ENCODE measurements around the gene PANX1.
"Not testable (repeated sequence)": the region's sequence is repeated elsewhere in the genome, so short reads cannot be mapped to it uniquely, and the experiment has no call there.

Gene PANX1, protein sequence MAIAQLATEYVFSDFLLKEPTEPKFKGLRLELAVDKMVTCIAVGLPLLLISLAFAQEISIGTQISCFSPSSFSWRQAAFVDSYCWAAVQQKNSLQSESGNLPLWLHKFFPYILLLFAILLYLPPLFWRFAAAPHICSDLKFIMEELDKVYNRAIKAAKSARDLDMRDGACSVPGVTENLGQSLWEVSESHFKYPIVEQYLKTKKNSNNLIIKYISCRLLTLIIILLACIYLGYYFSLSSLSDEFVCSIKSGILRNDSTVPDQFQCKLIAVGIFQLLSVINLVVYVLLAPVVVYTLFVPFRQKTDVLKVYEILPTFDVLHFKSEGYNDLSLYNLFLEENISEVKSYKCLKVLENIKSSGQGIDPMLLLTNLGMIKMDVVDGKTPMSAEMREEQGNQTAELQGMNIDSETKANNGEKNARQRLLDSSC

DNA sequence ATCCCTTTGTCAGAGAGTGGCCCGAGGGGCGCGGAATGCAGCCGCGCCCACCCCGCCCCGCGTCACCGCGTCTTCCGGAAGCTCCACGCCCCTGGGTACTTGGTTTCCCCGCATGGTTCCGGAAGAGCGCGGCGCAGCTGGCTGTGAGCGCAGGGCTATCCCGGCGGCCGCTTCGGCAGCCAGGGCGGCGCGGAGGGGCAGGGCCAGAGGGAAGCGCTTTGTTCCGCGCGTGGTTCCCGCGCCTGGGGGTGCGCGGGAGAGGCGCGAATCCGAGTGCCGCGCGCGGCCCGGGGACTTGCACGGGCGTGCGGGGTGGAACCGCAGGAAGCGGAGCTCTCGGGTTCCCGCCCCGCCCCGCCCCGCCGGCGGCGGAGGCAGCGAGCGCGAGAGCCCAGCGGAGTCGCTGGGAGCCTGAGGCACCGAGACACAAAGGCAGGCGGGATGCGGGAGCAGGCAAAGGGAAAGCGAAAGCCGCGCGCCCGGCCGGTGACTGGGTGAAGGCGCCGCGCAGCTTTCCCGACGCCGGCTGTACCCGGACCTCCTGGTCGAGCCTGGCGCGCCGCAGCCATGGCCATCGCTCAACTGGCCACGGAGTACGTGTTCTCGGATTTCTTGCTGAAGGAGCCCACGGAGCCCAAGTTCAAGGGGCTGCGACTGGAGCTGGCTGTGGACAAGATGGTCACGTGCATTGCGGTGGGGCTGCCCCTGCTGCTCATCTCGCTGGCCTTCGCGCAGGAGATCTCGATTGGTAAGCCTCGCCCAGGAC is at the start of gene PANX1:
PANX1 (plus strand) TSS at position 96 of the 766 bp plus-strand sequence; CDS start at position 568, 472 bp downstream.
- peak; percentile 96 to 97 for DNase-seq

DNA sequence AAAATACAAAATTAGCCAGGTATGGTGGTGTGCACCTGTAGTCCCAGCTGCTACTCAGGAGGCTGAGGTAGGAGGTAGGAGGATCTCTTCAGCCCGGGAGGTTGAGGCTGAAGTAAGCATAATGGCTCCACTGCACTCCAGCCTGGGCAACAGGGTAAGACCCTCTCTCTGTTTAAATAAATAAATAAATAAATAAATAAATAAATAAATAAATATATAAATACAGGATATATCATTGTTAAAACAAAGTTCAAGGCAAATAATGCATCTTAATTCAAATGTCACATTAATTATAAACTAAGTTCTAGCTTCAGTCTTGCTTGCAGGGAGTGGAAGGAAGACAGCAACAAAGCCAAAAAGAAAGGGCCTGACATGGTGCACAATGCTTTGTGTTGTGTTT is 44.5 kb upstream of the PANX1 start:
- DNase-seq = no peak

DNA sequence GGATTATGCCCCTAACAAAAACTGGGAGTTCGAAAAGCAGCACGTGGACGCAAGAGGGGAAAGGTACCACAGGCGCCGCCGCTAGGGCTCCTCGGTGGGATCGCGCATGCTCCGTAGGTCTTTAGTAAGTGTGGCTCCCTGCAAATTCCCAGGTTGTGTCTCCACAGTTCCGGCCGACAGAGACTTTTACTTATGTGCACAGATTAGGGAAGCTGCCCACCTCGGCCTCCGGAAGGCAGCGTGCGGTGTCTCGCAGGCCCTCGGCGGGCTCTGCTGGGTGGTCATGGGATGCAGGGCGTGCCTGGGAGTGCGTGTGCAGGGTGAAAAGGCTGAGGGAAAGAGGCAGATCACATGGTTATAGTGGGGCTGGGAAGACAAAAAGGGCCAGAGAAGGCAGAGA is 39.7 kb upstream of the PANX1 start:
- no peak for DNase-seq

DNA sequence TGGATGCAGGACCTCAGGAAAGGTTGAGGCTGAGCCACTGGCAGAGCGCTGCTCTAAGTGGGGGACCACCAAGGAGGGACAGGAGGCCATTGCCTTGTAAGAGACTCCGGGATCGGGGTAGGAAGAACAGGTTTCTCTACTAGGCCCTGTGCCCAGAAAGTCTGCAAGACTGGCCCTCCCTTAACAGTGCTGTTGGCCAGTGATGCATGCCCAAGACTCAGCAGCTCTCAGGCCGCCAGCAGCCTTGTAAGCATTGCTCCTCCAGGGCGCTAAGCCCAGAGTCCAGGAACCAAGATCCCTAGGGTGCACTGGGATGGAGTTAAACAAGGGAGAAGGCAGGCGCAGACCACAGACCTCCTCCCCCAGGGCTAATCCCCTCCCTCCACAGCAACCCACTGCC is 39.3 kb upstream of the PANX1 start:
- DNase-seq = no peak

DNA sequence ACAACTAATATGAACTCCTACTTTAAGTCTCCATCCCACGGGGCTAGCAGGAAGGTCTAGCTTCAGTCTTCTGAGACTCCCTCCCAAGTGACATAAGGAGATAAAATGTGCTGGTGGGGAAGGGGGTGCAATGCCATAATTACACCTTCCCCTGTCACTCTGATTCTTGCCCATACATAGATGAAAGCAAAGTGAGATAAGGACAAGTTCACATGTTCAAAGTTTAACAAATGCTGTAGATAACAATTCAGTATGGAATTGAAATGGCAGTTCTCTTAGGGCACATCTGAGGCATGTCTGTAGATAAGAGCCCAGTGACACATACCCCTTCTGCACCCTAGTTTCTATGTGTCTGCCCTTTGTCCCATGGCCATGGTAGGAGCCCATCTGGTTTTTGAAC is 38.2 kb upstream of the PANX1 start:
- no peak for DNase-seq

DNA sequence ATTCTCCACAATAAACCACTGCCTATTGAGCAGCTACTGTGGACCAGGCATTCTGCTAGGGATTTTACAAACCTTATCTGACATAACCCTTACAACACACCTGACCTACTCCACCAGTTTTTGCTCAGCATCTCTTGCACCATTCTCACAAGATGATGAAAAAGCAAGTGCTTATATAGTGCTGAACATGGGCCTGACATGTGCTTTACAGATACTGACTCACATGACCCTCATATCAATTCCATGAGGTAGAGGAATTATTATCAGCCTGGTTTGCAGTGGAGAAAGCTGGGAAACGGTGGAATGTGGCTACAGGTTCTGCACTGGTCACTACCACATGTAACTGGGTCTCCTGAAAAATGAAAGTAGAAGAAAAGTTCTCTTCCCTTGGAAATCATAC is 37.5 kb upstream of the PANX1 start:
- no peak for DNase-seq

DNA sequence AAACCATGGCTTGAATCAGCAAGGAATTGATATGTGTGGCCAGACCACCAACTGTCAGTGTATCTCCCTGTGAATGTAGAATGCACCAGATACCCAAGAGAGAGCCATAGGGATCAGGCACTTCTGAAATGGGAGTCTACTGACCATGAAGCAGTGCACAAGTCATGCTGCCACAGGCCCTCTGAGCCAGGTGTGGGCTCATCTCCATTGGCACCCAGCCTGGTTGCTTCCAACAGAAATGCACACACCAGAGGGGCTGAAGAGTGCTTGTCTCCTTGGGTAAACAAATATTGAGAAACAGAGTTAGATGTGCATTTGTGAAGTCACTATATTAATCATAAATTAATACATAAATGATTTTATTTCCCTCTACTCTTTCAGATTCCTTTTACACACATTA is 28.4 kb upstream of the PANX1 start:
- DNase-seq = no peak

DNA sequence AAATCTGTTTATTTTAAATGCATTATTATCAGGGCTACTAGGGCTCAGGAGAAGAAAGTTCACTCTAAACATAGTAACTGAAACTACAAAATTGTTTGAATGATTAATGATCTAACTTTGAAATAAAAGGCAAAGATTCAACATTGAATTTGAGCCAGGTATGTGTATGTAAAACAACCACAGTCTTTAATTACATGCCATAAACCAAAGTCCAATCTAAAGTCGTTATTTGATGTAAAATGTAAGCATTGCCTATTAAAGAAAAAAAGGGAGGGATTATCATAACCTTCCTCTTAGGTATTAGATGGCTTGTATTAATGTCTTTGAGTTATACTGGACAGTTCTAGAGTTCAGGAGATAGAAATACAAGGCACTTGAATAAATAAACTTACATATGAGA is 25.2 kb upstream of the PANX1 start:
- no peak for DNase-seq

DNA sequence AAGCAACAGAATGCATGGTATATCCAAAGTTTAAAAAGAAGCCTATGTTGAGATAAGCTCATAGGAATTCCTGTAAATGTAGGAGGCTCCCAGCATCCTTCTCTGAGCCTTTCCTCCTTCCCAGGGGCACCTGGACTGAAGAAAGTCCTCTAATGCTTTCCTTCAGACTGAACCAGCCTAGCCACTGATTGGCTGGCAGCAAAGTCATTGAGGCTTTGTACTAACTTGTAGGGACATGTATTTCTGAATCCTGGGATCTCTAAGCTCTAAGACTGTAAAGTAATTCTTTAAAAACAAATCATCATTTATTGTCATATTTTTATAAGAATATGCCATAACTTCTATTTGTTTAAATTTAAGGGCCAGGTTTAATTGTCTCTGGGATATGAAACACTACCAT is 23.9 kb upstream of the PANX1 start:
- no peak for DNase-seq

DNA sequence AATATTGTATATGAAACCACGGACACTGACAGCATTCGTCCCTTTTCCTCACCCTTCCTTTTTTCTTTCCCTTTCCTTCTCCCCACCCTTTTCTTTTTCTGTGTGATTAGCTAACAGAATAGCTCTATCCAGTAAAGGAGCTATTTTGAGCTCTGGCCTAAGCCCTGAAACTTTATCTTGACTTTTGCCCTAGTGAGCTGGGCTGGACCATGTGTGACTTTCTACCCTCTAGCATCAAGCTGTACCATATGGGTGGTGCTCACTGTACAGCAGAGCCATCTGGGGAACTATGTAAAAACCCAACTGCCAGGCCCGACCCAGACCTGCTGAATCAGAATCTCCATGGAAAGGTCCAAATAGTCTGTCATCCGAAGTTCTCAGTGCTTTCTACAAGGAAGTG is 21.9 kb upstream of the PANX1 start:
- DNase-seq = no peak

DNA sequence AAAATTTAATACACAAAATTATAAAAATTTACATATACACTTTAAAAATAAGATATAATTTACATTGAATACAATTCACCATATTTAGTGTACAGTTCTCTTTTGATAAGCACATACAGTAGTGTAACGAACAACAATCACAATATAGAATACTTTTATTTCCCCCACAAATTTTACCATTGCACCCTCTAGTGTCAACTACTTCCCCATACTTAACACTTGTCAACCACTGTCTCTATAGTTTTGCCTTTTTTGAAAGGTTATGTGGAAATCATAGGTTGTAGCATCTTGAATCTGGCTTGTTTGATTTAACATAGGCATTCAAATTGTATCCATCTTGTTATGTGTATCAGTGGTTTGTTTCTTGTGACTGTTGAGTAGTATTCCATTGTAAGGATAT is 21.3 kb upstream of the PANX1 start:
- DNase-seq = peak in 1 of 2 experiments; percentile 38

DNA sequence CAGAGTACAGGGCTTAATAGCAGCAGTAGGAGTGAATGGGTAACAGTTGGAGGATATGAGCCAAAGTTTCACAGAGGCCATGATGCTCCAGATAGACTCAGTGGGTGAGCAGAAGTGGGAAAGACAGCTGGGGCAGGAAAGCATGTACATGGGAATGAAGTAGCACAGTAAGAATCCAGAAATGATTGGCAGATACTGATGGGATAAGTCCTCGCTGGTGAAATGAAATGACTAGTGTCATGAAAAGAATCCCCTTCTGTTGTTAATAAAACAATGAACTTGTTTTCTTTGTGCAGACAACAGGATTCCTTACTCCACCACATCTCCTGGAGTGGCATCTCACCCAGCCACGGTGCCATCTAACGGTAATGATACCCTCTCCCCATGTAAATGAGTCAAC is 17.4 kb upstream of the PANX1 start:
- no peak for DNase-seq

DNA sequence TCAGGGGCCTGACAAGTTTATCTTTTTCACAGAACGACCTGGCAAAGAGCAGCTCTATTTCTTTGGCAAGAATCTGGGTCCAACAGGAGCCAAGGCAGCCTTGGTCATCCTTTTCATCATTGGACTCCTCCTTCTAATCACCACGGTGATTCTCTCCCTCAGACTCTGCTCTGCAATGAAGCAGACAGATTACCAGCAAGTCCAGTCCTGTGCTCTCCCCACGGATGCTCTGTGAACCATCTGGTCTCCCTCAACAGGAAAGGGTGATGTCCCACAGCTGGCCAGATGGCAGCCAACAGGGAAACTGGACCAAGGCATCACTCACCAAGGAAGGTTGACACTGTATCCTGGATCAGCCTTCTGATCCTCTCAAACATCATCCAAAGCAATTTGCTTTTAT is 17.0 kb upstream of the PANX1 start:
- no peak for DNase-seq

DNA sequence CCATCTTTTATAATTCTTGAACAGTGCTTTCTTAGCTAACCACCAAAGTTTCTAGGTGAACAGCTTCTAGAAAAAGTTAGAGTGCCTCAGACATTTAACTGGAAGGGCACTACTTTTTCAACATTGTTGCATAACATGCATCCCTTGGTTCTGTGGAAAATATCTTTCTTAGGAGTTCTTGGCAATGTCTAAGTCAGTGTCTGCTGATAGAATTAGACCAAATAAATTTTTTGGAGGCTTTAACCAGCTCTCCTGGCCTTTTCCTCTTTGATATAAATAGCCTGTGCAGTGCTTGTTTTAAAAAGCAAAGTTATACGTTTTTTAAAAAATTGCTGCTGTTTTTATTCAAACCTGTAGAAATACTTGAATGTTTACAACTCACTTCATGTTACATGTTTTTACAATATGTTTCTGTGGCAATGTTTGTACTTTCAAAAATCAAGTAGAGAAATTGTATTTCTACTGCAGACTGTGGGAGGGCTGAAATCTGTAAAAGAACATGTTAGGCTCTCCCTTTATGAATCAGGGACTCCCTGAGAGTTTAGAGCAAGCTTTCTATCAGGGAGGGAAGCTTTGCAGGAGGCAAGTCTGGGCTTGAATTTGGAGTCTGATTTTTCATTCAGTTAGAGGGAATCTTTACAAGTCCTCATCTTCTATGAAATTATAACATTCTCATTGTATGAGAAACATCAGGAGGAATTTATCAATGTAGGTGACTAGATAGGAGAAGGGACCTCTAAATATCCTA is 16.3 kb upstream of the PANX1 start:
- DNase-seq = no peak

DNA sequence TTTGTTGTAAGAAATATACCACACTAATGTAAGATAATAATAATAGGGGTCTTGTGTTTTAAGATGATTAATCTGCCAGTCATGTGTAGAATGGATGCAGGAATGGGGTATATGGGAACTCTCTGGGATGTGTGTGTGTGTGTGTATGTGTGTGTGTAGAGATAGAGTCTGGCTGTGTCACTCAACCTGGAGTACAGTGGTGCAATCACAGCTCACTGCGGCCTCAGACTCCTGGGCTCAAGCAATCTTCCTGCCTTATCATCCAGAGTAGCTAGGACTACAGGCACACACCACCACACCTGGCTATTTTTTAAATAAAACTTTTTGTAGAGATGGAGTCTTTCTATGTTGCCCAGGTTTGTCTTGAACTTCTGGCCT is 11.5 kb upstream of the PANX1 start:
- no peak for DNase-seq

DNA sequence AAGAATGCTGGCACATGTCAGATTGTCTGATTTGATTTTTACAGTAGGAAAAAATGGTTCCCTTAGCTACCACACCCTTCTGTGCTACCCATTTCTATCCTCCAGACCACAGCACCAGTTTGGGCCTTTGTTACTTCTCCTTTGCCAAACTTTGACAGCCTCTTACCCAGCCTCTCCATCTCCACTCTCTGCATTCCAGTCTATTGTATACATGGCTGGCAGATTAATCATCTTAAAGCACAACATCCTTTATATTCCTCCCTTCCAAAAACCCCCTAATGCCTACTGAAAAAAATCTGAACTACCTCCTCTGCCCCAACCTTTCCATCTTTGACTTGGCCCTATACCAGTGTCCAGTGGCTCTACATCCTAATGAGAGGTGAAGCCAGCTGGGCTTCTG is 10.8 kb upstream of the PANX1 start:
- no peak for DNase-seq

DNA sequence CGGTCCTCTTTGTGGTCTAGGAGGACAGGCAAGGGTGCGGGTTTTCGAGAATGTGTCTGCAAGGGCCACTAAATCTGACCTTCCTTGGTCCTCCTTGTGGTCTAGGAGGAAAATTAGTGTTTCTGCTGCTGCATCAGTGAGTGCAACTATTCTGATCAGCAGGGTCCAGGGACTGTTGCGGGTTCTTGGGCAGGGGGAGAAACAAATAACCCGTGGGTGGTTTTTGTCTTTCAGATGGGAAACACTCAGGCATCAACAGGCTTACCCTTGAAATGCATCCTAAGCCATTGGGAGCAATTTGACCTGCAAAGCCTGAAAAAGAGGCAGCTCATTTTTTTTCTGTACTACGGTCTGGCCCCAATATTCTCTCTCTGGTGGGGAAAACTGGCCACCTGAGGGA is 9.0 kb upstream of the PANX1 start:
- not testable (repeated sequence) for DNase-seq

DNA sequence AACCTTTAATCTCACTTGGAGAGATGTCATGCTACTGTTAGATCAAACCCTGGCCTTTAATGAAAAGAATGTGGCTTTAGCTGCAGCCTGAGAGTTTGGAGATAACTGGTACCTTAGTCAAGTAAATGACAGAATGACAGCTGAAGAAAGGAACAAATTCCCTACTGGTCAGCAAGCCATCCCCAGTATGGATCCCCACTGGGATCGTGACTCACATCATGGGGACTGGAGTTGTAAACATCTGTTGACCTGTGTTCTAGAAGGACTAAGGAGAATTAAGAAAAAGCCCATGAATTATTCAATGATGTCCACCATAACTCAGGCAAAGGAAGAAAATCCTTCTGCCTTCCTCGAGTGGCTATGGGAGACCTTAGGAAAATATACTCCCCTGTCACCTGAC is 8.1 kb upstream of the PANX1 start:
- not testable (repeated sequence) for DNase-seq

DNA sequence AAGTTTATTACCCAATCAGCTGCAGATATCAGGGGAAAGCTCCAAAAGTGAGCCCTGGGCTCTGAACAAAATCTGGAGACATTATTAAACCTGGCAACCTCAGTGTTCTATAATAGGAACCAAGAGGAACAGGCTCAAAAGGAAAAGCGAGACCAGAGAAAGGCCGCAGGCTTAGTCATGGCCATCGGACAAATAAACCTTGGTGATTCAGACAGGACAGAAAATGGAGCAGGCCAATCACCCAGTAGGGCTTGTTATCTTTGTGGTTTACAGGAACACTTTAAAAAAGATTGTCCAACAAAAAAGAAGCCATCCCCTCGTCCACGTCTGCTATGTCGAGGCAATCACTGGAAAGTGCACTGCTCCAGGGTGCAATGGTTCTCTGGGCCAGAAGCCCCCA is 7.7 kb upstream of the PANX1 start:
- no peak for DNase-seq

DNA sequence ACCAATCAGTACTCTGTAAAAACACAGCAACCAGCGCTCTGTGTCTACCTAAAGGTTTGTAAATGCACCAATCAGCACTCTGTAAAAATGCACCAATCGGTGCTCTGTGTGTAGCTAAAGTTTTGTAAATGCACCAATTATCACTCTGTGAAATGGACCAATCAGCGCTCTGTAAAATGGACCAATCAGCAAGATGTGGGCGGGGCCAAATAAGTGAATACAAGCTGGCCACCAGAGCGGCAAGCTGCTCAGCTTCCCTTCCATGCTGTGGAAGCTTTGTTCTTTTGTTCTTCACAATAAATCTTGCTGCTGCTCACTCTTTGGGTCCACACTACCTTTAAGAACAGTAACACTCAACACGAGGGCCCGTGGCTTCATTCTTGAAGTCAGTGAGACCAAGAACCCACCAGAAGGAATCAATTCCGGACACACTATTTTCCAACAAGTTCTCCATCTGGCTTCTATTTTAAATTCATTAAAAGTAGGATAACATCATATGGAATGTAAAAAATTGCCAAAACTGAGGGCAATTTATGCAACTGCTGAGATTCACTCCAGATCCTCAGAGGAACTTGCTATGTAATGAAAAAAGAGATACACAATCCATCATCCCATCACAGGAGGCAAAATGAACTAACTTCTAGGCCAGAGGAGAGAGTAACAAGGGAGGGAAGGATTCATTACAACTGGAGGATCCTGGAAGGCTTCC is 3.1 kb upstream of the PANX1 start:
- DNase-seq = no peak

DNA sequence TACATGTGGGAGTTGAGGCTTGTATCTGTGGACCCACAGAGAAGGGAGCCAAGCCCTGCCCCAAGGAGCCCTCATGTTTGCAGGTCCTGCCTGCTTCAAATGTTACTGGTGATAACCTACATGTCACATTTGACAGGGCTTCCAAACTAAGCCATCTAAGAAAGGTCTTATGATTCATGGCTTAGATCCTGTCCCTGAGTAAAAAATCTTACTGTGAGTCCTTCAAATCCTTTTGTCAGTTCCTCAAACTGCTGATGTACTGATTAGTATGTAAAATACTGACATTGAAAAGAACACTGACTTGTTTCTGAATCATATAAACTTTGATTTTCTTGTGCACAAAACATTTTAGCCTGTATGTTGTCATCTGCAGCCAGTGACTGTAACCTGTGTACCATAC is 1.0 kb upstream of the PANX1 start:
- DNase-seq = no peak

DNA sequence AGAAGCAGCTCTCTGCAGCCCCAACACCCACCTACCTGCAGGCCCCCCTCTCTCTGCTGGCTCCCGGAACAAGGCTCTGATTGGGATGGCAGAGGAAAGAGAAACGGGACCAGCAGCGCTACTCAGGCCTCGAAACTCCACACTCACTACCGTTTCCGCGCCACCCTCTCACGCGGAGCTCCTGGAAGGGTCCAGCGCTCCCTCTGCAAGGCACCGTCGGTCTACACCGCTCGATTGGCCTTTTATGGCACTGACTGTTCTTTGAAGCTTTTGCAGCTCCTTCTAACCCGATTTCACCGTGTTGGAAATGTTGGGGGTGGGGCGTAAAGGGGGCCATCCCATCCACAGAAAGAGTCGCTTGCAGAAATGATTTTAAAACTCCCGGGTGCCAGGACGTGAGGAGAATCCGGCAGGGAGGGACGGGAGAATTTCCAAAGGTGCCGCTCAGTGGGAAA is 323 bp upstream of the PANX1 start:
- no peak for DNase-seq

Data from SW 1271 (cell line).